HuH-7 (cell line): Measurements from ENCODE around the gene AGBL5.
"Not testable (repeated sequence)": the region's sequence is repeated elsewhere in the genome, so short reads cannot be mapped to it uniquely, and the experiment has no call there.

ENCODE experiments used
- DNase-seq: peaks from one replicate; pipeline ENCODE4 v3.0.0; 2011; ENCODE audit warnings: low spot score

AGBL5 gene

GRCh38 chr2:27093430-27094352, 42.2 kb downstream of the AGBL5 start:
- DNase-seq, result peak; percentile 83

GRCh38 chr2:27094353-27094984, 43.0 kb downstream of the AGBL5 start:
- no peak for DNase-seq

GRCh38 chr2:27095427-27095744, 43.9 kb downstream of the AGBL5 start:
- DNase-seq, result no peak

DNA sequence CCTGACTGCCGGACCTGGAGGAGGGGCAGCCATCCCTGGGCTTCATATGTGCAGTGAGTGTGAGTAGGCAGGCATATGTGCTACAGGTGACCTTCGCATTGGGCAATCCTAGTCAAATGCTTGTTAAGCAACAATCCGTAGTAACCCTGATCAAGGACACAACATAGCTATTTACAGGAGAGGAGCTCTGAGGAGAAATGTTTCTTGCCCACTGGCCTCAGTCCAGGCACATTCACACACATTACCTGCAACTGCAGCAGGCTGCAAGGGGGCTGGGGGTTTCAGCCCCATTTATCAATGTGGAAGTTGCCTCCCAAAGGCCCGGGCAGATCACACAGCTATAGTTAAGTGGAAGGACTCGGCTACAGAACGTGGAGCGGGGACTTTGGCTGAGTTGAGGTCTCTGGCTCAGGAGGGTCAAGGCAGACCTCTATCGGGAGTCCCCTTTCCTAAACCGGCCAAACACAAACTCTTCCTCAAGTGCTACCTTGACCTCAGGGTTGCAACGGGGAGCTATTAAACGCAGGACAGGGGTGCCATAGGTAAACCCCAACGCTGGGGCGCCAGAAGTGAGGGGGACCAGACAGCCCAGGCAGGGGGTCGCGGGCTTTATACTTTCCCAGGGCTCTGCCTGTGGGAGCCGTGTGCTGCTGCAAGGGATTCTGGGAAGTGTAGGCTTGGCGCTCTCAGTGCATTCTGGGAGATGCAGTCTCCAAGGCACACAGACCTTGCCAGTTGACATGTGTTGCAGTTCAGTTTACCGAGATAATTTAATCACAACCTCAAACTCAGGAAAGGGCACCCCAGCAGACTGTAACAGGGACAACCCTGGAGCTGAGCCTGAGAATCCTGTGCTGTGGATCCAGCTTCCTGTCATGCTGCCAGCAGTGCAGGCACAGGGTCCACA, 44.5 kb downstream of the AGBL5 start:
- DNase-seq, result peak; percentile 87

DNA sequence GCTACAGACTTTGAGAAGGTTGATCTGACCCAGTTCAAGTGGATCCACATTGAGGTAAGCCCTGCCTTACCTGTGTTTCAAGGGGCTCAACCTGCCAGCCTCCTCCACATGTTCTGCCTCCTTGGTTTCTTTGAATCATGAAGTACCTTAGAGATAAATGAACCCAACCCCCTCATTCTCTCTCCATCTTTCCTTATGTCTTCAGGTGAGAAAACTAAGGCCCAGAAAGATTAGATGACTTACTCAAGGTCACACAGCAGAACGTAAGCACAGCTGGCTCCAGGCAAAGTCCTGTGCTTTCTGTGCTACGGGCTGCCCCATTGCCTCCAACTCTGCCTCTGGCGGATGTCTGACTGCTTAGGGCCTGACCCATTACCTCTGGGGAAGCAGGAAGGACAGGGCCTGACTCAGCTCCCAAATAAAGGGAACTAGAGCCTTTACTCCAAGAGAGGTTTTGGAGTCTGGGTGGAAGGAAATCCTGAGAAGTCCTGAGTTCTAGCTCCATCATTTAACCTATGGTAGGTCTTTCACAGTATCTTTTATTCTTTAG, 45.4 kb downstream of the AGBL5 start:
- DNase-seq, result no peak

DNA sequence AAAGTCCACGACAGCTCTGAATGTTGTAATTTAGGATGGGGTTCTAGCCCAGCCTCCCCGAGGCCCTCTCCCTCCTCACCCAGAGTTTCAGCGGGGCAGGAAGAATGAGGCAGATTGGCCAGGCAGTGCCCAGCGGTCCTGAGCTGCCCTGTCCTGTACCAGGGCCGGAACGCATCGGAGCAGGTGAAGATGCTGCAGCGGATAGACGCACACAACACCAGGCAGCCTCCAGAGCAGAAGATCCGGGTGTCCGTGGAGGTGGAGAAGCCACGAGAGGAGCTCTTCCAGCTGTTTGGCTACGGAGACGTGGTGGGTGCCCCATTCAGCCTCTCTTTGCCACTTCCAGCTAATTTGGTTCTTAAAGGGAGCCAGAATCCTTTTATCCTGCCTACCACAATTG, 45.9 kb downstream of the AGBL5 start:
- DNase-seq, result no peak

DNA sequence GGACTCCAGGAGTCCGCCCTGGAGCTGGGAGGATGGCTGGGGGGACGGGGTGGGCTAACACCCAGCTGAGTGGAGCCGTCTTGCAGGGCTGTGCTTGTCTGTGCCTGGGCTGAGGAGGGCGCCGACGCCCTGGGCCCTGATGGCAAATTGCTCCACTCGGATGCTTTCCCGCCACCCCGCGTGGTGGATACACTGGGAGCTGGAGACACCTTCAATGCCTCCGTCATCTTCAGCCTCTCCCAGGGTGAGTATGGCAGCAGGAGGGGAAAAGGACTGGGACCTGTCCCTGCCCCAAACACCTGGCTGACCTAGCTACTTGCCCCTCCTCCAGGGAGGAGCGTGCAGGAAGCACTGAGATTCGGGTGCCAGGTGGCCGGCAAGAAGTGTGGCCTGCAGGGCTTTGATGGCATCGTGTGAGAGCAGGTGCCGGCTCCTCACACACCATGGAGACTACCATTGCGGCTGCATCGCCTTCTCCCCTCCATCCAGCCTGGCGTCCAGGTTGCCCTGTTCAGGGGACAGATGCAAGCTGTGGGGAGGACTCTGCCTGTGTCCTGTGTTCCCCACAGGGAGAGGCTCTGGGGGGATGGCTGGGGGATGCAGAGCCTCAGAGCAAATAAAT, 48.0 kb downstream of the AGBL5 start:
- DNase-seq, result no peak

DNA sequence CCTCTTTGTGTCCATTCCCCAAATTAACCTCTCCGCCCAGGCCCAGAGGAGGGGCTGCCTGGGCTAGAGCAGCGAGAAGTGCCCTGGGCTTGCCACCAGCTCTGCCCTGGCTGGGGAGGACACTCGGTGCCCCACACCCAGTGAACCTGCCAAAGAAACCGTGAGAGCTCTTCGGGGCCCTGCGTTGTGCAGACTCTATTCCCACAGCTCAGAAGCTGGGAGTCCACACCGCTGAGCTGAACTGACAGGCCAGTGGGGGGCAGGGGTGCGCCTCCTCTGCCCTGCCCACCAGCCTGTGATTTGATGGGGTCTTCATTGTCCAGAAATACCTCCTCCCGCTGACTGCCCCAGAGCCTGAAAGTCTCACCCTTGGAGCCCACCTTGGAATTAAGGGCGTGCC, 48.6 kb downstream of the AGBL5 start:
- no peak for DNase-seq

DNA sequence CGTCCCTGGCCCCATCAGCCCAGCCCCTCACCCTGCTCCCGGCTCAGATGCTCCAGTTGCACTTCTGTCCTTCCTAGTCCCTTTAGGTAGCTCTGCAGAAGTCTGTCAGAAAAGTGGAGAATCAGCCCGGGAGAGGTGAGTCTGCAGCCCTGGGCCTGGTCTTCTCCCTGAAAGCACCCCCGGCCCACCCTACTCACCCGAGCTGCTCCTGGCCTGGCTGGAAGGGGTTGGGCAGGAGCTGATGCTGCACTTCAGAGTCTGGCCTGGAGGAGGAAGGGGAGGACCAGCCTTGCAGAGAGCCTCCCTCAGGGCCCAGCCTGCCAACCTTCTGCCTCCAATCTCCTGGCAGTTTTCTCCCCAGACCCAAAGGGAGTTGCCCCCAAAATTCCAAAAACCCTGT, 50.9 kb downstream of the AGBL5 start:
- DNase-seq, result no peak

DNA sequence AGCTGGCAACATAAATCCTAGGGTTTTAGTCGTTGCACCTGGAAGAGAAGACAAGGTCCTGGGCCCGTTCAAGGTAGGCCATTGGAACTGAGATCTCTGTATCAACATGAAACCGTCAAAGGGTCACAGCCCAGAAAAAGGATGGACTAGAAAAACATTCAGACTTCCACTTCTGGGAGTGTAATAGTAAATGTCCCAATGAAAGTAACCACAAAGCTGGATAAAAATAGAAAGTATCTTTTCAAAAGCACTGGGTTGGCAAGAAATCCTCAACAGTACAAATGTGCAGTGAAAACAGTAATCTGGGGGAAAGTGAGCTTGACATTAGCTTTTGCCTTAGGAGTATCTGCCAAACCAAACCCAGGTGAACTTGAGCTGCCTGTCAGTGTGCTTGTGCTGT, 54.5 kb downstream of the AGBL5 start:
- DNase-seq, result no peak

DNA sequence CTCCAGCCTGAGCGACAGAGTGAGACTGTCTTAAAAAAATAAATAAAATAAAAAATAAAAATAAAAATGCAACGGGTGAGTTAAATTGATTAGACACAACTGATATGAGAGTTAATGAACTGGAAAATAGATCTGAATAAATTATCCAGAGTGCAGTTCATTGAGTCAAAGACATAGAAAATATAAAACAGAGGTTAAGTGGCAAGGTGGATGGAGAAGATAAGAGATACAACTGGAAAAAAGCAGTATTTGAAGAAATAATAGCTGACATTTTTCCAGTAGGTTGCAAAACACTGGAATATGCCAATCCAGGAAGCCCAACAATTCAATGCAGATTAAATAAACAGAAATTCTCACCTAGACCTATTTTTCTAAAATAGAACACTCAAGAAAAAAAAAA, 56.8 kb downstream of the AGBL5 start:
- no peak for DNase-seq

DNA sequence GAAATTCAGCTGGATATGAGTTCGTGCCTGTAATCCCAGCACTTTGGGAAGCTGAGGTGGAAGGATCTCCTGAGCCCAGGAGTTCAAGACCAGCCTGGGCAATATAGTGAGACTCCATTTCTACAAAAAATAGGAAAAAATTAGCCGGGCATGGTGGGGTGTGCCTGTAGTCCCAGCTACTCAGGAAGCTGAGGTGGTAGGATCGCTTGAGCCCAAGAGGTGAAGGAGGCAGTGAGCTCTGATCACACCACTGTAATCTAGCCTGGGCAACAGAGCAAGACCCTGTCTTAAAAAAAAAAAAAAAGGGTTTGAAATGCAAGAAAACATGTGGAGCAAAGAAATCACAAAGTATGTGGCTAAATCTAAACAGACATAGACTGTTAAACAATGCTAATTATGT, 57.6 kb downstream of the AGBL5 start:
- DNase-seq, result no peak

DNA sequence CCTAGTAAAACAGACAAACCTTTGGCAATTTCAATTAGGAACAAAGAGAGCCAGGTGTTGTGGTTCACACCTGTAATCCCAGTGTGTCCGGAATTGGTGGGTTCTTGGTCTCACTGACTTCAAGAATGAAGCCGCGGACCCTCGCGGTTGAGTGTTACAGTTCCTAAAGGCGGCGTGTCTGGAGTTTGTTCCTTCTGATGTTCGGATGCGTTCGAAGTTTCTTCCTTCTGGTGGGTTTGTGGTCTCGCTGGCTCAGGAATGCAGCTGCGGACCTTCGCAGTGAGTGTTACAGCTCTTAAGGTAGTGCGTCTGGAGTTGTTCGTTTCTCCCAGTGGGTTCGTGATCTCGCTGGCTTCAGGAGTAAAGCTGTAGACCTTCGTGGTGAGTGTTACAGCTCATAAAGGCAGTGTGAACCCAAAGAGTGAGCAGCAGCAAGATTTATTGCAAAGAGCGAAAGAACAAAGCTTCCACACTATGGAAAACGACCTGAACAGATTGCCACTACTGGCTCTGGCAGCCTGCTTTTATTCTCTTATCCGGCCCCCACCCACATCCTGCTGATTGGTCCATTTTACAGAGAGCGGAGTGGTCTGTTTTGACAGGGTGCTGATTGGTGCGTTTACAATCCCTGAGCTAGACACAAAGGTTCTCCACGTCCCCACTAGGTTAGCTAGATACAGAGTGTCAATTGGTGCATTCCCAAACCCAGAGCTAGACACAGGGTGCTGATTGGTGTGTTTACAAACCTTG, 59.3 kb downstream of the AGBL5 start:
- DNase-seq, result not testable (repeated sequence)

DNA sequence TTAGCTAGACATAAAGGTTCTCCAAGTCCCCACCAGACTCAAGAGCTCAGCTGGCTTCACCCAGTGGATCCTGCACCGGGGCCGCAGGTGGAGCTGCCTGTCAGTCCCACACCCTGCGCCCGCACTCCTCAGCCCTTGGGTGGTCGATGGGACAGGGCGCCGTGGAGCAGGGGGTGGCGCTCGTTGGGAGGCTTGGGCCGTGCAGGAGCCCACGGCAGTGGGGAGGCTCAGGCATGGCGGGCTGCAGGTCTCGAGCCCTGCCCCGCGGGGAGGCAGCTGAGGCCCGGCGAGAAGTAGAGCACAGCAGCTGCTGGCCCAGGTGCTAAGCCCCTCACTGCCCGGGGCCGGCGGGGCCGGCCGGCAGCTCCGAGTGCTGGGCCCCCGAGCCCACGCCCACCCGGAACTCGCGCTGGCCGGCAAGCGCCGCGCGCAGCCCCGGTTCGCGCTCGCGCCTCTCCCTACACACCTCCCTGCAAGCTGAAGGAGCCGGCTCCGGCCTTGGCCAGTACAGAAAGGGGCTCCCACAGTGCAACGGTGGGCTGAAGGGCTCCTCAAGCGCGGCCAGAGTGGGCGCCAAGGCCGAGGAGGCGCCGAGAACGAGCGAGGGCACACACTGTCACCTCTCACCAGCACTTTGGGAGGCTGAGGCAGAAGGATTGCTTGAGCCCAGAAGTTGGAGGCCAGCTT, 60.1 kb downstream of the AGBL5 start:
- DNase-seq, result not testable (repeated sequence)

- no peak for DNase-seq
Observed at GRCh38 chr2:27115519-27115918, 64.1 kb downstream of the AGBL5 start.

- DNase-seq, result no peak
Observed at GRCh38 chr2:27117995-27118524, 66.6 kb downstream of the AGBL5 start.

DNA sequence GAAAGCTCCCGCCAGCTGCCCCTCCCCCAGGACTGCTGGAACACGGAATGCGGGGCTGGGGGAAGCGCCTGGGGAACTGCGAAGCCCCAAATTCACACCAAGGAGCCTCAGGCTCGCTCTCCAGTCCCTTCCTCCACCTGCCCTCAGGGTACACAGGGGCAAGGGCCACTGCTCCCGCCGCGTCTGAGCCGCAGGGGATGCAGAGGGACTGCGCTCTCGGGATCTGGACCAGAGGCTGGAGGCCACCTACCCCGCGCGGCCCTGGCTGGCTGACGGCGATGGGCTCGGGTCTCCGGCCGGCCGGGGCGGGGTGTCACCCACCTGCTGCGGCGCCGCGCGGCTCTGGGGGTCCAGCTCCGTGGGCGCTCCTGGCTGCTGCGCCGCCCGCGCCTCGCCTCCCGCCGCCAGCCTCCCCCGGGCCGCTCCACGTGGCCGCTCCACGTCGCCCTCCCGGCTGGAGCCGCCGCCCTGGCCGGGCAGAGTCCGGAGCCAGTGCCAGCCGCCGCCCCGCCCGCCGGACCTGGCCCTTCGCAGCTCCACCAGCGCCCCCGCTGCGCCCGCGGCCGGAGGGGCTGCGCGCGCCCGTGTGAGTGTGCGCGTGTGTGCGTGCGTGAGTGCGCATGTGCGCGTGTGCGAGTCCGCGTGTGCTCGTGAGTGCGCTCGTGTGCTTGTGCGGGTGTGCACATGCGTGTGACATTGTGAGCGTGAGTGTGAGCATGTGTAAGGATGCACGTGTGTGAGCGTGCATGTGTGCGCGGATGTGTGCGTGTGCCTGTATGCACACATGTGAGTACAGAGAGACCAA, 67.3 kb downstream of the AGBL5 start, which contains the start of gene CGREF1:
CGREF1 (minus strand) TSS at position 604 of the 805 bp plus-strand sequence. CDS start 14,762 bp downstream, outside the sequence.
- DNase-seq, result no peak

DNA sequence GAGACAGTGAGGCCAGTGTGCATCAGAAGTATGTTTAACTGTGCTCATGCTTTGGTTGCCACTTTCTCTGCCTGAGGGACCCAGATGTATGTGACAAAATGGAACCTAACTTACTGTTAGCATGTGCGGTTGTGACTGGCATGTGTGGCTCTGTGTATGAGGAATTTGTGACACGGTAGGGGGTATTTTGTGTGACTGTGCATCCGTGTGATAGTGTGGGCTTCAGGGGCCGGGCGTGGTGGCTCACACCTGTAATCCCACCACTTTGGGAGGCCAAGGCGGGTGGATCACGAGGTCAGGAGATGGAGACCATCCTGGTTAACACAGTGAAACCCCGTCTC, 67.8 kb downstream of the AGBL5 start:
- not testable (repeated sequence) for DNase-seq
